ENCODE measurements around the gene WSCD2.

DNA sequence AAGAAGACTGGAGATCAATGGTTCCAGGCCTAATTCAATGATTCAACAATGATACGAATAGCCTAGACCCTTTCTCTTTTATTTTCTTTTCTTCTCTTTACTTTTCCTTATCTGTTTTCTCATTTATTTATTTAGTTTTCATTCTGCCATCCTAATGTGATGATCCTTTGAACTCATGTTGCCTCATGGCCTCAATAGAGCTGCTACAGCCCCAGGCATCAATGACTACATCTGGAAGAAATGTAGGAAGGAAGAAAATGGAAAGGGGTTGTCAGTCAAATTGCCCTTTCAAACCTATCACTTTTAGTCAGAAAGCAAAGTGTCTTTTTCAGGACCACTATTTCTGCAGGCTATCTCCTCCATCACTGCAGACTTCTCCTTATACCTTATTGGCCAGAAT is 140.1 kb downstream of the WSCD2 start:
- no peak for TF ChIP-seq GATA3 (IDR thresholded peaks at IDR 0.05; ENCODE audit: low read depth, low read length)
- TF ChIP-seq GATA2 (IDR thresholded peaks at IDR 0.05; ENCODE audit: low read depth, low read length): no peak
